Embryonic facial prominence (tissue), 1 donor: ENCODE measurements around the gene BUD23.
A peak's percentile ranks its signal among the peaks of the same experiment; 100 is the strongest.
"Not testable (repeated sequence)": the region's sequence is repeated elsewhere in the genome, so short reads cannot be mapped to it uniquely, and the experiment has no call there.

Experiments used
- DNase-seq: peaks from one replicate; pipeline ENCODE4 v3.0.0-alpha.2; 2016; ENCODE audit errors: extremely low spot score

BUD23 gene

DNA sequence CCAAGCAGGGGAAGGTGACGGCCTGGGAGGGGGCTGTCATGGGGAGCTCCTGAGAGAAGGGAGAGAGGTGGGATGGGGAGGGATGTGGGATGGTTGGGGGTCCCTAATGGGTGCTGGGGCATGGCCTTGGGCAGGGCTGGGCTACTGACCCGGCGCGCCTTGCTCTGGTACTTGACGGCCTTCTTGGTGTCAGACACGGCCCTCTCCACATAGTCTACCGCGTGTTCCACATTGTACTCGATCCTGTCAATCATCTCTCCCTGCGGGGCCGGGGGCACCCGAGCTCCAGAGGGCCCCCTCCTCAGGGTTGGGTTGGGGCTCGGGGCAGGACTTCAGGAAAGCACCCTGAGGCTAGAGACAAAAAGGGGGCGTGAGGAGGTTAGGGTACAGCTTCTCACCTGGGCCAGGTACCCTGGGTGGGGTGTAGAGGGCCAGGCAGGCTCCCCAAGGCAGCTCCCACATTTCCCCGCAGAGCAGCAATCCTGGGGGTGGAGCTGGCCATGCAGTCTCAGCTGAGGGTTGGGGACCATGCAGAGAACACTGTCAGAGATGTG lies 17.3 kb downstream of the BUD23 start:
- DNase-seq, result peak; percentile 48

DNA sequence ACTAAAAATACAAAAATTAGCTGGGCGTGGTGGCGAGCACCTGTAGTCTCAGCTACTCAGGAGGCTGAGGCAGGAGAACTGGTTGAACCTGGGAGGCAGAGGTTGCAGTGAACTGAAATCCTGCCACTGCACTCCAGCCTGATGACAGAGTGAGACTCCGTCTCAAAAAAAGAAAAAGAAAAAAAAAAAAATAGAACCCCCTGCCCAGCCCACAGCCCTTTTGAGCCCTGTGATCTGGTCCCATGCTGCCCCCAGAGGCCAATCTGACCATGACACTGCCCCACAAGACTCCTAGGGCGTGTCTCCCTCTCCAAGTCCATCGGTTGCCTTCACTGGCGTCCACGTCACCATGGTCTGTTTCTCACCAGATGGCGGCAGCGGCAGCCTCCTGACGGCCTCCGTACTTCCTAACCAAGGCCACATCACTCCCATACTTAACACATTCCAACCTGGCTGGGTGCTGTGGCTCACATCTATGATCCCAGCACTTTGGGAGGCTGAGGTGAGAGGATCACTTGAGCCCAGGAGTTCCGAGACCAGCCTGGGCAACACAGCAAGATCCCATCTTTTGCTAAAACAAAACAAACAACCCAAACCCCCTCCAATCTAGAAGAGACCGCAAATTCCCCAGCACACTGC lies 18.1 kb downstream of the BUD23 start:
- no peak for DNase-seq

DNA sequence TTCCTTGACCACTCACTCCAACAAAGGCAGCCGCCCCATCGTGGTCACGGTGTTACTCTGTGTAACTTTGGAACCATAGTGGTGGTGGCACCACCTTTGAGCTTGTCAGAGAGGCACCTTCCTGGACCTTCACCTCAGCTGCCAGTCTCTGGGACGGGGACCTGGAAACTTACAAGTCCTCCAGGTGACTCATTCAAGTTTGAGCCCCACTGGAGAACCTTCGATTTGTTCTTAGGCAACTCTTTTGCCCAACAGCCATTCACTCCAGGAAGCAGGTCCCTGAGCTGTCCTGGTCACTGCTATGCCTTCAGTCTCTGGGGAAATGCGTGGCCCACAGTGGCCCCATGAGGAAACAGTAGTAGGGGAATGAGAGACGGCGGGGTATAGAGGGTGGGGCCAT lies 18.8 kb downstream of the BUD23 start:
- DNase-seq, result no peak

GRCh38 chr7:73702665-73703064 lies 19.3 kb downstream of the BUD23 start:
- no peak for DNase-seq

GRCh38 chr7:73703225-73703624 lies 19.8 kb downstream of the BUD23 start:
- DNase-seq, result no peak

DNA sequence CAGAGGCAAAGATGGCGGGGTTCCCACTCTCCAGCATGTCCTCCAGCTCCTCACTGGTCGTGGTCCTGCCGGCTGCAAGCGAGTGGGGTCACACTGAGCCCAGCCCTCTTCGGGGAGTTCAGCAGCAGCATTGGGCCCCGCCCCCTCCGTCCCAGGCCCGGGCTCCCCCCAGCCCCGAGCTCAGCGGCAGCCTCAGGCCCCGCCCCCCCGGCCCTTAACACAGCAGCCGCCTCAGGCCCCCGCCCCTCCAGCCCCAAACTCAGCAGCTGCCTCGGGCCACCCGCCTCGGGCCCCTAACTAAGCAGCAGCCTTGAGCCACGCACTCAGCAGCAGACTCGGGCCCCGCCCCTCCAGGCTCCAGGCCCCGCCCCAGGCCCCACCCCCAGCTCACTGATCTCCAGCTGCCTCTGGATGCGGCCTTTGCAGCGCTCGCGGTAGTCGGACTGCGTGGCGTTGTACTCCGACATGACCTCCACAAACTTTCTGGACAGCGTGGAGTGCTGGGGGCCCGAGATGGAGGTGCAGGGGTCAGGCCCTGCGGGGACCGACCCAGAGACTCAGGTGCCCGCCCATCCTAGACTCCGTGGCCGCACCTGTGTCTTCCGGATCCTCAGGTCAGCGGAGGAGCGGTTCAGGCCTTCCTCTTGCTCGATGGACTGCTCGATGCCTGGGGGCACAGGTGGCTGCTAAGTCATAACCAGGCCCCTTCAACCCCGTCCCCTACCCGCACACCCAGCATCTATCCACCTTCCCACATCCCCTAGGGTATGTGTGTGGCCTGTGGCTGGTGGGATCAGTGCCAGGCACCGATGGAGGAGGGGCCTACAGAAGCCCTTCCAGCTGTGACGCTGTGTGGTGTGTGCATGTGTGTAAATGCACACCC lies 20.6 kb downstream of the BUD23 start:
- peak; percentile 34 for DNase-seq

- no peak for DNase-seq
Observed at GRCh38 chr7:73704640-73705550, 21.5 kb downstream of the BUD23 start.

DNA sequence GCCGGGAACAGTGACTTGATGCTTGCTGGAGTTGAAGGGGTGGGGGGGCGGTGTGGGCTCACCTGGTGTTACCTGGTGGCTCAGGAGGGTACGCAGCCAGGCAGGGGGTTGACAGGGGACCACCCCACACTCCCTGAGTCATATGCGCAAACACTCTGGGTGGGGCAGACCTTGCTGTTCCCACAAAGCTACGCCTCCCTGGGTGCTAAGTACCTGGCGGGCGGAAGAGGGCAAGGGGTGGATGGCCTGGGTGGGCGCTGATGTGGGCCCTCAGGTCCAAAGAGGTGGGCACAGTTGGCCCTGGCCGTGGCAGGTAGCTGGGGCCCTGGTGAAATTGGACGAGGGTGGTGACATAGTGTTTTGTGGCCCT lies 22.1 kb downstream of the BUD23 start:
- no peak for DNase-seq

- DNase-seq, result no peak
Observed at GRCh38 chr7:73706126-73707044, 23.0 kb downstream of the BUD23 start.

DNA sequence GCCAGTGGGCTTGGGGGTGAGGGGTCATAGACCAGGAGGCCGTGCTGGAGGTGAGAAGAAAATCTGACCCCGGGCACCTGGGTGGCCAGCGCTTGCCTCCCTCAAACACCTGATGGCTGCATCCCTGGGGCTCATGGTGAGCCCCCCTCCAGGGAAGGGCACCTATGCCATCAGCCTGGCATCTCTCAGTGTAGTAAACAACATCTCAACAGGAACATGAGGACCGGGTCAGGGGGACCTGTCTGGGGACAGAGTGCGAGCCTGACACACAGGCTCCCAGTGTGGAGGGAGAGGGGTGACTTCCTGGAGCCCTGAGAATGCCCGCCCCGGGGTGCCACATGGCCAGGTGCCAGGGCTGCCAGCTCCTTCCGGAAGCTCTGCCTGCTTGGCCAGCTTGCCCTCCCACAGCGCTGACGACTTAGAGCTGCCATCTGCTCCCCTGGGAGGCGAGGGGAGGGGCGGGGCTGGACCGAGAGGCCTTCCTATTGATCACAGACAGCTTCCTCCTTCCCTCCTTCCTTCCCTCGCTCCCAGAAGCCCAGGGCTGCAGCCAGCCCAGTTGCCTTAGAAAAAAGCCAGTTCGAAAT lies 23.7 kb downstream of the BUD23 start:
- DNase-seq, result no peak

GRCh38 chr7:73708961-73709549 lies 25.7 kb downstream of the BUD23 start:
- DNase-seq, result no peak

DNA sequence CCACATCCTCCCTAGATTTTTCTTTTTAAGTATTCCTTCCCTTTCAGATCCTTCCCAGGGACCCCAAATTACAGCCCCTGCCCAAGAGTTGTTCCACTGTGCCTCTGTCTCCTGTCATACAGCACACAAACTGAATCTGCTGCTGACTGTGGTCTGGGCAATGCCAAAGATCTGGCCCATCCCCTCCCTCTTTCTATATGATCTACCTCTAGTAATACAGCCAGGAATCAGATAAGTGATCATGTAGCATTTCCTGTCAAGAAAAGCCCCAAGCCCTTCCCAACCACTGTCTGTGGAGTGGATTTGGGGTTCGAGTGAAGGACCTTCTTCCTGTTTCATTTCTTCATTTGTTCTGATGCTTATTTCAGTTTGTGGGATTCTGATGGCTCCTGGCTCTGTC lies 29.4 kb downstream of the BUD23 start:
- no peak for DNase-seq

DNA sequence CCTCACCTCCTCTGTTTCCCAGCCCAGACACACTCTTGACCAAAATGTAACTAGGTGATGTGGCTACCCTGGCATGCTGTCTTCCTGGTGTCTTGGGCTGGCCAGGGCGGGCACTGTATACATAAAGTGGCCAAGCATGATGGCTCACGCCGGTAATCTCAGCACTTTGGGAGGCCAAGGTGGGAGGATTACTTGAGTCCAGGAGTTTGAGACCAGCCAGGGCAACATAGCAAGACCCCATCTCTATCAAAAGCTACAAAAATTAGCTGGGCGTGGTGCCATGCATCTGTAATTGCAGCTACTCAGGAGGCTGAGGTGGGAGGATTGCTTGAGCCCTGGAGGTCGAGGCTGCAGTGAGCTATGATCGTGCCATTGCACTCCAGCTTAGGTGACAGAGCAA lies 29.9 kb downstream of the BUD23 start:
- DNase-seq, result not testable (repeated sequence)

DNA sequence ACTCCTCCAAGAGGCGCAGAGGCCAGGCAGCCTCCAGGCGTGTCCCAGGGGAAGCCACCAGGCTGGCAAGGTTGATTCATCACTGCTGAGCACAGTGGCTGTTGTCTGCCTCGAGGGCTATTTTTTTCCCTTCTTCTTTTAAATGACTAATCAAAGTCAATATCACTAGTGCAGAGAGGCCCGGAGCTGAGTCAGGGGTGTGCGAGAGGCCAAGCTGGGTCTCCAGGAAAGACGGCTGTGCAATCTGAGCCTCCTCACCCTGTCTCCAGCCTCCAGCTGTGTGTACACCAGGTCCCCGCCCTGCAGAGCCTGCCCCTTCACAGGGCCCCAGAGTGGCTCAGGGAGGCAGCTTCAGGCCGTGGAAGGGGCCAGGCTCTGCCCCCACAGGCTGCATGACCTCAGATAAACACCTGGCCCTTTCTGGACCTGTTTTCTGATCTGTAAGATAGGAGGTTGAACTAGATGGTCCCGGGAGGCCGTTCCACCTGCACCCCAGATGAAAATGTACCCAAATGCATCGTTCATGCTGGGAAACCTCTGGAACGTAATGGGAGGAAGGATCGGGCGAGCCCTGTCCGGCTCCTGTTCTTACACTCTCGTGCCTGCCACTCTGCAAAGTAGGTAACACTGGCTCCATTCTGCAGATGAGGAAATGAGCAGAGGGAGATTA lies 32.4 kb downstream of the BUD23 start:
- no peak for DNase-seq

DNA sequence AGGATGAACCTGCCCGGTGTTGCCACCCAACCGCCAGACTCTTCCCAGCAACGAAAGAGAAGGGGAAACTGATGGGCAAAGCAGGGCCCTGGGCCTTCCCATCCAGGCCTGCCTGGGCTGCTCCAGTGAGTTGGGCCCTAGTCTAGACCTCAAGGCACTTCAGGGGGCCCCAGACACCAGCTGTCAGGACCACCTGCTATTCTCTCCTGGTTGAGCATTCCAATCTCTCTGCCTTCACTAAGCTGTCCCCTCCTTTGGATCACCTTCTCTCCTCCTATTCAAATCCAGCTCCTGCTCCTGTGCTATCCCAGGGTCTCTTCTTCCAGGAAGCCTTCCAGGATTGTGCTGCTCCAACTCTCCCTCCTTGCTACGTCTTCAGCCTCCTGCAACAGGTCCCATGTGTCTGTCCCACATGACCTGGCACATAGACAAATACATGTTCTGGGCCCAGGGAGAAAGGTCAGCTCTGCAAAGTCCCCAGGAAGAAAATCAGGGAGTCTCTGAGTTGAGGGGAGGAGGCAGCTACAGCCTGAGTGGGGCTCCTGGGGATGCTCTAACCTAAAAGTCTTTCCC lies 33.0 kb downstream of the BUD23 start:
- no peak for DNase-seq

- DNase-seq, result no peak
Observed at GRCh38 chr7:73717025-73717807, 33.8 kb downstream of the BUD23 start.

- no peak for DNase-seq
Observed at GRCh38 chr7:73717991-73718405, 34.6 kb downstream of the BUD23 start.

DNA sequence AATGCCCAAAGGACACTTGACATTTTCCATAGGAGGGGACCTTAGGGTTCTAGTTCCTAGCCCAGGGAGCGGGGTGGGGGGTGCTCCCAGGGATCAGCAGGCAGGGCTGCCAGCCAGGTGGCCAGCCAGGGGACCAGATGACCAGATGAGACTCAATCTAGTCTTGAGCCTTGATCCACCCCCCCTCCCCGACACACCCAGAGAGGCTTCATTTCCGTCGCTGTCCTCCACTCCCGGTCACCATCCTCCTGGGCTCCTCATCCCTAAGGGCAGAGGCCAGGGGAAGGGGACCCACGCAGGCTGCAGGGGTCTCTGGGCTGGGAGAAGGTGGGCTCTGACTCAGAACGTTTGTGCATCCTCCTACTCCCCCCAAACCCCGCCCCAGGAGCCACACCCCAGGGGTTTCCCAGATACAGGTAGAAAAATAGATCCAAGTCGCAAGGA lies 35.1 kb downstream of the BUD23 start:
- DNase-seq, result no peak
